Retinal pigment epithelial cell (primary cell): ENCODE data around the gene APC2.
A peak's percentile ranks its signal among the peaks of the same experiment; 100 is the strongest.

Experiments
- DNase-seq: peaks from one replicate; pipeline ENCODE4 v3.0.0-alpha.2; 2010; ENCODE audit warnings: low read depth
- H3K4me3 ChIP-seq: 2 replicates; pipeline ENCODE4 v1.5.1; 2011; ENCODE audit warnings: mild to moderate bottlenecking, low read length, control low read depth, moderate library complexity
- TF ChIP-seq, protein P1 (sequence below): conservative IDR thresholded peaks from 2 replicates; pipeline ENCODE4 v1.5.1; 2011; ENCODE audit warnings: low read depth, low read length, control low read depth, inconsistent platforms

The APC2 gene

DNA sequence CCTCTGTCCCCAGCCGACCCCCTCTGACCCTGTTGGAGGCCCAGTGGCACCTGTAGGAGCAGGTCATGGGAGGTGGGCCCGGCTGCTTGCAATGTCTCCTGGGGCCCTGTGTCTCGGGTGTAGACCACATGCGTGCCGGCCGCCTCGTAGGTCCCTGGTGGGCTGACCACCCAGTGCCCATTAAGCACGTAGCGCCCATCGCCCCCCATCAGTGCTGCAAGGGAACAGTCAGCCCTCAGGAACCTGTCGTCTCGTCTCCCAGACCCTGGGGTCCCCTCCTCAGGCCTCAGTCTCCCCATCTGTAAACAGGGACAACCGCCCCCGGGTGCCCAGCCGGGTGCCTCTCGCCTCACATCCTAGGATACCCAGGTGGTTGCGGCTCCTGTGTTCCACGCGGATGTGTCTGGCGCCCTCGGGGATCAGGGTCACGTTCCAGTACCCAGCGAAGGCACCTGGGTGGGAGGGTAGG, 57.3 kb downstream of the APC2 start:
- TF ChIP-seq, protein P1, sequence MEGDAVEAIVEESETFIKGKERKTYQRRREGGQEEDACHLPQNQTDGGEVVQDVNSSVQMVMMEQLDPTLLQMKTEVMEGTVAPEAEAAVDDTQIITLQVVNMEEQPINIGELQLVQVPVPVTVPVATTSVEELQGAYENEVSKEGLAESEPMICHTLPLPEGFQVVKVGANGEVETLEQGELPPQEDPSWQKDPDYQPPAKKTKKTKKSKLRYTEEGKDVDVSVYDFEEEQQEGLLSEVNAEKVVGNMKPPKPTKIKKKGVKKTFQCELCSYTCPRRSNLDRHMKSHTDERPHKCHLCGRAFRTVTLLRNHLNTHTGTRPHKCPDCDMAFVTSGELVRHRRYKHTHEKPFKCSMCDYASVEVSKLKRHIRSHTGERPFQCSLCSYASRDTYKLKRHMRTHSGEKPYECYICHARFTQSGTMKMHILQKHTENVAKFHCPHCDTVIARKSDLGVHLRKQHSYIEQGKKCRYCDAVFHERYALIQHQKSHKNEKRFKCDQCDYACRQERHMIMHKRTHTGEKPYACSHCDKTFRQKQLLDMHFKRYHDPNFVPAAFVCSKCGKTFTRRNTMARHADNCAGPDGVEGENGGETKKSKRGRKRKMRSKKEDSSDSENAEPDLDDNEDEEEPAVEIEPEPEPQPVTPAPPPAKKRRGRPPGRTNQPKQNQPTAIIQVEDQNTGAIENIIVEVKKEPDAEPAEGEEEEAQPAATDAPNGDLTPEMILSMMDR: no peak

DNA sequence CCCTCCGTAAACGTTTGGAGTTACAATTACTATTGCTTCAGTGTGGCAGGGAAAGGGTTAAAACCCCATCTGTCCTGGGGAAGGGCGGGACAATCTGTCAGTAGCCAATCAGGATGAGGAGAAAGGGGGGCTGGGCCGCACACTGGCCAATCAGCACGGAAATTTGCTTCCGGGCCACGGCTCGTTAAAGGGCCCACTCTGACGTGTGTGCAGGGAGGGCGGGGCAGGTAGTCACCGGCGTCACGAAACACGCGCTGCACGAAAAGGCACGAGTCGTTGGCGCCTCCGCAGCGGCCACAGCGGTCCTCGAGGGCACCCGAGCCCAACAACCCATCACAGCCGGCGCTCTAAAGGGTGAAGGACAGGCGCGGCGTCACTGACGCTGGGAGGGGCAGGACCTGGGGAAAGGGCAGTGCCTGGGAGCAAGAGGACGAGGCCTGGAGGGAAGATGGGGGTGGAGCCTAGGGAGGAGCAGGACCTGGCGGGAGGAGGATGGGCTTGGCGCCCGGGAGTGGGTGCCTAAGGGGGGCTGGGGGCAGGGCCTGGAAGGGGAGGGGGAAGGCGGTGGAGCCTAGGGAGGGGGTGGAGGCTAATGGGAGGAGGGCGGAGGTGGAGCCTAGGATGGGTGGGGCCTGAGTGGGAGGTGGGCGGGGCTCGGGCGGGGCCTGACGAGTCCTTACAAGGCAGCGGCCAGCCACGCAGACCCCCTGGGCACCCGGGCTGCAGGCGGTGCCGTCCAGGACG, 58.0 kb downstream of the APC2 start:
- TF ChIP-seq, protein P1: no peak
- peak overlapping the region; percentile 53 for H3K4me3 ChIP-seq
- DNase-seq: peak; percentile 89

More for the DNA sequence above, 57.3 kb downstream of the APC2 start:
- H3K4me3 ChIP-seq: peak overlapping the region; percentile 7
- DNase-seq: no peak

DNA sequence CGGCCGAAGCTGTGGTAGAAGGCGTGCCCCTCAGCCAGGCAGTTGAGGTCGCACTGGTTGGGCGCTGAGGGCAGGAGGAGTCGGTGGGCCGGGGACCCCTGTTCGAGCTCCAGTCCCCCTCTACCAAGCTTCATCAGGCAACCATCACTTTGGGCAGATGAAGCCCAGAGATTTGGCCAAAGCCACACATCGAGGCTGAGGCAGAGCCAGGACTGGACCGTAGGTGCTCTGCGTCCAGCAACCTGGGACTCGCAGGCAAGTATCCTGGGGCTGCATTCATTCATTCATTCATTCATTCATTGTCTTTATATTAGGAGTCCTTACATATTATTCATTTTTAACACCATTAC, 58.6 kb downstream of the APC2 start:
- H3K4me3 ChIP-seq: peak overlapping the region; percentile 10
- DNase-seq: no peak
- TF ChIP-seq, protein P1: no peak

DNA sequence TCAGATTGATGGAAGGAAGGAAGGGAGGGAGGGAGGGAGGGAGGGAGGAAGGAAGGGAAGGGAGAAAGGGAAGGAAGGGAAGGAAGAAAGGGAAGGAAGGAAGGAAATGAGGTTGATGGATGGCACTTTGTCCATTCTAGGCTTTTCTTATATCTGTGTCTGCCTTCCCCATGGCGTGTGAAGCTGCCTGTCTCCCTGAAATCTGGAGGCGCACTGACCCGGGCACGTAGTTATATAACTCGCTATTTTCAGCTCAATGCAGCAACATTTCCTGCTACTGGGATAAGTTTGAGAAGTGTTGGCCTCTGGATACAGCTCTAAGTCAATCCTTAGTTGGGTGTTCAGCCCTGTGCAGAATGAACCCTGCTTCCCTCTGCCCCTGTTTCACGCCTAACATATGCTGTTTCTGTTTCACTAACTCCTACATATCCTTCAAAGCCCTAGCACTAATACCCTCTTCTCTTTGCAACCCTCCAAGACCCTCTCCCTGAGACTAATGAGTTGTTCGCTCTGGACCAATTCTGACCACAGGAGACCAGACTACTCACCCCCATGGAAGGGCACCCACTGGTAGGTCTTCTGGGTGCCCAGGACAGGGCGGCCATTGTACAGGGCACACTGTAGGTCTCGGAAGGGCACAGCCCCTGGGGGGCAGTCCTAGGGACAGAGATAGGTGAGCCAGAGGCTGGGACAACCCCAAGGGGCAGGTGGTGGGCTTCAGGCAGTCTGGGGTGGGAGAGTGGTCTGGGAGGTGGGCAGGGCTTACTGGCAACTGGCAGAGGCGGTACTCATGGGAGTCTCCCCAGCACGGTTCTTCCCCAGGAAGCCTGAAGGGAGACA, 59.9 kb downstream of the APC2 start:
- no peak overlapping the region for H3K4me3 ChIP-seq

DNA sequence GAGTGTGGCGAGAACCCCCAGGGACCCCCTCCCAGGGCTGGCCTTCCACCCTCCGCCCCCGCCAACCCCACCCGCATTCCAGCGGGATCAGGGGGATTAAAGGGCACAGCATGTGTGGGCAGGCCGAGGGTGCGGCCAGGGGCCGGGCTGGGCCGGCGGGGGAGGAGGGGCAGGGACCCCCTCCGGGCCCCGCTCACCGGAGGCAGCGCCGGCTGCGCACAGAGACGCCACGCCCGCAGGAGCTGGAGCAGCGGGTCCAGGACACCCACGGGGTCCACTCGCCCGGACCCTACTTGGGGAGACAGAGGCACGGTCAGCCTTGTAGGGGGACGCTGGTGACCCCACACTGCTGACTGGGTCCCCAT, 60.5 kb downstream of the APC2 start:
- peak overlapping the region; percentile 14 for H3K4me3 ChIP-seq
- TF ChIP-seq, protein P1: no peak
- DNase-seq: no peak

More for the DNA sequence above, 59.9 kb downstream of the APC2 start:
- TF ChIP-seq, protein P1: no peak
- no peak for DNase-seq

DNA sequence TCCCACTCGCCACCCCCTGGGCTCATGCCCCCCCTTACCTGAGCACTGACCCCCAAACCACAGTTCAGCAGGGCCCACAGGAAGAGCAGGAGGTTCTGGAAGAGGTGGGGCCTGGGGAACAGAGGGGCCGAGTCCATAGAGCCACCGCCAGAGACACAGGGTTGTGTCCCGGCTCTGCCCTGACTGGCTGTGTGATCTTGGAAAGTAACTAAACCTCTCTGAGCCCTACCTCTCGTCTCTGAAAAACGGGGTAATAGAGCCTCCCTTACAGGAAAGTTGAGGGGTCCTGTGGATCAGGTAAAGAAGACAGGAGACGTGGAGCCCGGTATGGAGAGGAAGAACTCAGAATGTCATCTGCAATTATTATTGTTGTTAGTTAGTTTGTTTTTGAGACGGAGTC, 60.9 kb downstream of the APC2 start:
- peak overlapping the region; percentile 14 for H3K4me3 ChIP-seq
- DNase-seq: no peak
- TF ChIP-seq, protein P1: no peak
